ENCODE results near the gene PCDH15. TPM values are rescaled to one million over a fixed set of nuclear protein-coding genes. Genes with fewer than 3 reads are reported as not detected.
"Not testable (repeated sequence)": the region's sequence is repeated elsewhere in the genome, so short reads cannot be mapped to it uniquely, and the experiment has no call there.

The PCDH15 gene
- total RNA-seq, 1 experiment from 2014 or later = 0.59 TPM

DNA sequence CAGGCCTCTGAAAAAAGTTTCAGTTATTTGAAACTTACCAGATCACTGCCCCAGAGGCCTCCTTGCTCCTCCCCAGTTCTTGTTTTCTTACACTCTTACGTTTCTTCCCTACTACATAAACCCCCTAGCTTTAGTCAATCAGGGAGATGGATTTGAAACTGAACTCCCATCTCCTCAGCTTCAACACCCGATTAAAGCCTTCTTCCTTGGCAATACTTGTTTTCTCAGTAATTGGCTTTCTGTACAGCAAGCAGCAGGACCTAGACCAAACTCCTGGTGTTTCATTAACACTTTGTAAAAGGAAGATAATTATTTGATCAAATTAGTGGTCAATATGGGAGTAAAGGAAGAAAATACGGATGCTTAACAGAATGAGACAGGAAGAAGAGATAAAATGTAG, 870.4 kb downstream of the PCDH15 start (continued):
- TF ChIP-seq, protein P1, sequence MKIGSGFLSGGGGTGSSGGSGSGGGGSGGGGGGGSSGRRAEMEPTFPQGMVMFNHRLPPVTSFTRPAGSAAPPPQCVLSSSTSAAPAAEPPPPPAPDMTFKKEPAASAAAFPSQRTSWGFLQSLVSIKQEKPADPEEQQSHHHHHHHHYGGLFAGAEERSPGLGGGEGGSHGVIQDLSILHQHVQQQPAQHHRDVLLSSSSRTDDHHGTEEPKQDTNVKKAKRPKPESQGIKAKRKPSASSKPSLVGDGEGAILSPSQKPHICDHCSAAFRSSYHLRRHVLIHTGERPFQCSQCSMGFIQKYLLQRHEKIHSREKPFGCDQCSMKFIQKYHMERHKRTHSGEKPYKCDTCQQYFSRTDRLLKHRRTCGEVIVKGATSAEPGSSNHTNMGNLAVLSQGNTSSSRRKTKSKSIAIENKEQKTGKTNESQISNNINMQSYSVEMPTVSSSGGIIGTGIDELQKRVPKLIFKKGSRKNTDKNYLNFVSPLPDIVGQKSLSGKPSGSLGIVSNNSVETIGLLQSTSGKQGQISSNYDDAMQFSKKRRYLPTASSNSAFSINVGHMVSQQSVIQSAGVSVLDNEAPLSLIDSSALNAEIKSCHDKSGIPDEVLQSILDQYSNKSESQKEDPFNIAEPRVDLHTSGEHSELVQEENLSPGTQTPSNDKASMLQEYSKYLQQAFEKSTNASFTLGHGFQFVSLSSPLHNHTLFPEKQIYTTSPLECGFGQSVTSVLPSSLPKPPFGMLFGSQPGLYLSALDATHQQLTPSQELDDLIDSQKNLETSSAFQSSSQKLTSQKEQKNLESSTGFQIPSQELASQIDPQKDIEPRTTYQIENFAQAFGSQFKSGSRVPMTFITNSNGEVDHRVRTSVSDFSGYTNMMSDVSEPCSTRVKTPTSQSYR (CRISPR knock-in tag; IDR thresholded peaks at IDR 0.05) = no peak
- TF ChIP-seq JAZF1 (CRISPR knock-in tag; IDR thresholded peaks at IDR 0.05) = no peak
- TF ChIP-seq, protein P2, sequence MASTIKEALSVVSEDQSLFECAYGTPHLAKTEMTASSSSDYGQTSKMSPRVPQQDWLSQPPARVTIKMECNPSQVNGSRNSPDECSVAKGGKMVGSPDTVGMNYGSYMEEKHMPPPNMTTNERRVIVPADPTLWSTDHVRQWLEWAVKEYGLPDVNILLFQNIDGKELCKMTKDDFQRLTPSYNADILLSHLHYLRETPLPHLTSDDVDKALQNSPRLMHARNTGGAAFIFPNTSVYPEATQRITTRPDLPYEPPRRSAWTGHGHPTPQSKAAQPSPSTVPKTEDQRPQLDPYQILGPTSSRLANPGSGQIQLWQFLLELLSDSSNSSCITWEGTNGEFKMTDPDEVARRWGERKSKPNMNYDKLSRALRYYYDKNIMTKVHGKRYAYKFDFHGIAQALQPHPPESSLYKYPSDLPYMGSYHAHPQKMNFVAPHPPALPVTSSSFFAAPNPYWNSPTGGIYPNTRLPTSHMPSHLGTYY (CRISPR knock-in tag; IDR thresholded peaks at IDR 0.05) = no peak
- no peak for TF ChIP-seq PRRX2 (CRISPR knock-in tag; IDR thresholded peaks at IDR 0.05)
- TF ChIP-seq TCF7 (CRISPR knock-in tag; IDR thresholded peaks at IDR 0.05; ENCODE audit: low read depth) = no peak
- no peak for TF ChIP-seq SOX15 (CRISPR knock-in tag; IDR thresholded peaks at IDR 0.05)

DNA sequence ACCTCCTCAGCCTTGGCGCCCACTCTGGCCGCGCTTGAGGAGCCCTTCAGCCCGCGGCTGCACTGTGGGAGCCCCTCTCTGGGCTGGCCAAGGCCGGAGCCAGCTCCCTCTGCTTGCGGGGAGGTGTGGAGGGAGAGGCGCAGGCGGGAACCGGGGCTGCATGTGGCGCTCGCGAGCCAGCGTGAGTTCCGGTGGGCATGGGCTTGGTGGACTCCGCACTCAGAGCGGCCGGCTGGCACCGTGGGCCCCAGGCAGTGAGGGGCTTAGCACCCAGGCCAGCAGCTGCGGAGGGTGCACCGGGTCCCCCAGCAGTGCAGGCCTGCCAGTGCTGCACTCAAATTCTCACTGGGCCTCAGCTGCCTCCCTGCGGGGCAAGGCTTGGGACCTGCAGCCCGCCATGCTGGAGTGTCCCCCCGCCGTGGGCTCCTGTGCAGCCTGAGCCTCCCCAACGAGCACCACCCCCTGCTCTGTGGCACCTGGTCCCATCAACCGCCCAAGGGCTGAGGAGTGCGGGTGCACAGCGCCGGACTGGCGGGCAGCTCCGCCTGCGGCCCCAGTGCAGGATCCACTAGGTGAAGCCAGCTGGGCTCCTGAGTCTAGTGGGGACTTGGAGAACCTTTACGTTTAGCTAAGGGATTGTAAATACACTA, 876.9 kb downstream of the PCDH15 start:
- Mint-ChIP-seq H3K36me3 (peaks cover 23% of the 10 kb centered on the region), H3K9me3 (peaks cover 27% of the 10 kb centered on the region), H3K4me1 (peaks cover 11% of the 10 kb centered on the region)
- CTCF ChIA-PET; H3K27me3 Mint-ChIP-seq (ENCODE audit: low read depth); POLR2A ChIA-PET; ATAC-seq; H3K4me3 Mint-ChIP-seq; H3K27ac Mint-ChIP-seq; DNase-seq (ENCODE audit: low spot score): not testable (repeated sequence)

DNA sequence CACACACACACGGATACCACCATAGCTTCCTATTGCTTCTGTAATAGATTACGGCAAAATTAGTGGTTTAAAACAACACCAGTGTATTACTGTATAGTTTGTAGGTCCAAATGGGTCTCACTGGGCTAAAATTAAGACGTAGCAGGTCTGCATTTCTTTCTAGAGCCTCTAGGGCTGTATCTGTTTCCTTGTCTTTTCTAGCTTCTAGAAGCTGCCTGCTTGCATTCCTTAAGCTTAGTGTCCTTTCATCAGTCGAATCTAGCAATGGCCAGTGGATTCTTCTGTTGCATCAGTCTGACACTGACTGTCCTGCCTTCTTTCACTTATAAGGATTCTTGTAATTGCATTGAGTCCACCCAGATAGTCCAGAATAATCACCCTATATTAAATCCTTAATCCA, 882.3 kb downstream of the PCDH15 start:
- Mint-ChIP-seq H3K27me3 (ENCODE audit: low read depth) (no peaks in the 10 kb centered on the region), H3K27ac (no peak overlapping the region), H3K9me3 (peaks cover 12% of the 10 kb centered on the region), H3K4me3 (no peak overlapping the region), H3K36me3 (peaks cover 10% of the 10 kb centered on the region), H3K4me1 (0 out of 2 replicates have a peak, but pooled peaks cover 3% of the 10 kb centered on the region)
- ATAC-seq (peak; percentile 90), DNase-seq (ENCODE audit: low spot score) (no peak)
- CTCF ChIA-PET = no interaction called here
- POLR2A ChIA-PET = interaction anchor here (0.6 kb wide), 2 partner anchors 11 to 33 kb away, joined by 3 read pairs; no protein-coding TSS in a partner anchor
- TF ChIP-seq, protein P3, sequence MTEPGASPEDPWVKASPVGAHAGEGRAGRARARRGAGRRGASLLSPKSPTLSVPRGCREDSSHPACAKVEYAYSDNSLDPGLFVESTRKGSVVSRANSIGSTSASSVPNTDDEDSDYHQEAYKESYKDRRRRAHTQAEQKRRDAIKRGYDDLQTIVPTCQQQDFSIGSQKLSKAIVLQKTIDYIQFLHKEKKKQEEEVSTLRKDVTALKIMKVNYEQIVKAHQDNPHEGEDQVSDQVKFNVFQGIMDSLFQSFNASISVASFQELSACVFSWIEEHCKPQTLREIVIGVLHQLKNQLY (CRISPR knock-in tag; IDR thresholded peaks at IDR 0.05) = no peak
- TF ChIP-seq, protein P4, sequence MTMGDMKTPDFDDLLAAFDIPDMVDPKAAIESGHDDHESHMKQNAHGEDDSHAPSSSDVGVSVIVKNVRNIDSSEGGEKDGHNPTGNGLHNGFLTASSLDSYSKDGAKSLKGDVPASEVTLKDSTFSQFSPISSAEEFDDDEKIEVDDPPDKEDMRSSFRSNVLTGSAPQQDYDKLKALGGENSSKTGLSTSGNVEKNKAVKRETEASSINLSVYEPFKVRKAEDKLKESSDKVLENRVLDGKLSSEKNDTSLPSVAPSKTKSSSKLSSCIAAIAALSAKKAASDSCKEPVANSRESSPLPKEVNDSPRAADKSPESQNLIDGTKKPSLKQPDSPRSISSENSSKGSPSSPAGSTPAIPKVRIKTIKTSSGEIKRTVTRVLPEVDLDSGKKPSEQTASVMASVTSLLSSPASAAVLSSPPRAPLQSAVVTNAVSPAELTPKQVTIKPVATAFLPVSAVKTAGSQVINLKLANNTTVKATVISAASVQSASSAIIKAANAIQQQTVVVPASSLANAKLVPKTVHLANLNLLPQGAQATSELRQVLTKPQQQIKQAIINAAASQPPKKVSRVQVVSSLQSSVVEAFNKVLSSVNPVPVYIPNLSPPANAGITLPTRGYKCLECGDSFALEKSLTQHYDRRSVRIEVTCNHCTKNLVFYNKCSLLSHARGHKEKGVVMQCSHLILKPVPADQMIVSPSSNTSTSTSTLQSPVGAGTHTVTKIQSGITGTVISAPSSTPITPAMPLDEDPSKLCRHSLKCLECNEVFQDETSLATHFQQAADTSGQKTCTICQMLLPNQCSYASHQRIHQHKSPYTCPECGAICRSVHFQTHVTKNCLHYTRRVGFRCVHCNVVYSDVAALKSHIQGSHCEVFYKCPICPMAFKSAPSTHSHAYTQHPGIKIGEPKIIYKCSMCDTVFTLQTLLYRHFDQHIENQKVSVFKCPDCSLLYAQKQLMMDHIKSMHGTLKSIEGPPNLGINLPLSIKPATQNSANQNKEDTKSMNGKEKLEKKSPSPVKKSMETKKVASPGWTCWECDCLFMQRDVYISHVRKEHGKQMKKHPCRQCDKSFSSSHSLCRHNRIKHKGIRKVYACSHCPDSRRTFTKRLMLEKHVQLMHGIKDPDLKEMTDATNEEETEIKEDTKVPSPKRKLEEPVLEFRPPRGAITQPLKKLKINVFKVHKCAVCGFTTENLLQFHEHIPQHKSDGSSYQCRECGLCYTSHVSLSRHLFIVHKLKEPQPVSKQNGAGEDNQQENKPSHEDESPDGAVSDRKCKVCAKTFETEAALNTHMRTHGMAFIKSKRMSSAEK (CRISPR knock-in tag; IDR thresholded peaks at IDR 0.05; ENCODE audit: borderline replicate concordance) = no peak
- no peak for TF ChIP-seq MXD4 (CRISPR knock-in tag; IDR thresholded peaks at IDR 0.05; ENCODE audit: borderline replicate concordance)
- TF ChIP-seq, protein P5, sequence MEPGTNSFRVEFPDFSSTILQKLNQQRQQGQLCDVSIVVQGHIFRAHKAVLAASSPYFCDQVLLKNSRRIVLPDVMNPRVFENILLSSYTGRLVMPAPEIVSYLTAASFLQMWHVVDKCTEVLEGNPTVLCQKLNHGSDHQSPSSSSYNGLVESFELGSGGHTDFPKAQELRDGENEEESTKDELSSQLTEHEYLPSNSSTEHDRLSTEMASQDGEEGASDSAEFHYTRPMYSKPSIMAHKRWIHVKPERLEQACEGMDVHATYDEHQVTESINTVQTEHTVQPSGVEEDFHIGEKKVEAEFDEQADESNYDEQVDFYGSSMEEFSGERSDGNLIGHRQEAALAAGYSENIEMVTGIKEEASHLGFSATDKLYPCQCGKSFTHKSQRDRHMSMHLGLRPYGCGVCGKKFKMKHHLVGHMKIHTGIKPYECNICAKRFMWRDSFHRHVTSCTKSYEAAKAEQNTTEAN (CRISPR knock-in tag; IDR thresholded peaks at IDR 0.05) = no peak
- TF ChIP-seq ZNF138 (CRISPR knock-in tag; conservative IDR thresholded peaks at IDR 0.05) = no peak
- TF ChIP-seq, protein P6, sequence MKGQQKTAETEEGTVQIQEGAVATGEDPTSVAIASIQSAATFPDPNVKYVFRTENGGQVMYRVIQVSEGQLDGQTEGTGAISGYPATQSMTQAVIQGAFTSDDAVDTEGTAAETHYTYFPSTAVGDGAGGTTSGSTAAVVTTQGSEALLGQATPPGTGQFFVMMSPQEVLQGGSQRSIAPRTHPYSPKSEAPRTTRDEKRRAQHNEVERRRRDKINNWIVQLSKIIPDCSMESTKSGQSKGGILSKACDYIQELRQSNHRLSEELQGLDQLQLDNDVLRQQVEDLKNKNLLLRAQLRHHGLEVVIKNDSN (CRISPR knock-in tag; IDR thresholded peaks at IDR 0.05) = no peak
- TF ChIP-seq ZNF219 (CRISPR knock-in tag; IDR thresholded peaks at IDR 0.05; ENCODE audit: borderline replicate concordance) = no peak
- TF ChIP-seq, protein P7, sequence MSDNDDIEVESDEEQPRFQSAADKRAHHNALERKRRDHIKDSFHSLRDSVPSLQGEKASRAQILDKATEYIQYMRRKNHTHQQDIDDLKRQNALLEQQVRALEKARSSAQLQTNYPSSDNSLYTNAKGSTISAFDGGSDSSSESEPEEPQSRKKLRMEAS (CRISPR knock-in tag; IDR thresholded peaks at IDR 0.05) = no peak
- no peak for TF ChIP-seq TEAD1 (CRISPR knock-in tag; IDR thresholded peaks at IDR 0.05)
- TF ChIP-seq, protein P8, sequence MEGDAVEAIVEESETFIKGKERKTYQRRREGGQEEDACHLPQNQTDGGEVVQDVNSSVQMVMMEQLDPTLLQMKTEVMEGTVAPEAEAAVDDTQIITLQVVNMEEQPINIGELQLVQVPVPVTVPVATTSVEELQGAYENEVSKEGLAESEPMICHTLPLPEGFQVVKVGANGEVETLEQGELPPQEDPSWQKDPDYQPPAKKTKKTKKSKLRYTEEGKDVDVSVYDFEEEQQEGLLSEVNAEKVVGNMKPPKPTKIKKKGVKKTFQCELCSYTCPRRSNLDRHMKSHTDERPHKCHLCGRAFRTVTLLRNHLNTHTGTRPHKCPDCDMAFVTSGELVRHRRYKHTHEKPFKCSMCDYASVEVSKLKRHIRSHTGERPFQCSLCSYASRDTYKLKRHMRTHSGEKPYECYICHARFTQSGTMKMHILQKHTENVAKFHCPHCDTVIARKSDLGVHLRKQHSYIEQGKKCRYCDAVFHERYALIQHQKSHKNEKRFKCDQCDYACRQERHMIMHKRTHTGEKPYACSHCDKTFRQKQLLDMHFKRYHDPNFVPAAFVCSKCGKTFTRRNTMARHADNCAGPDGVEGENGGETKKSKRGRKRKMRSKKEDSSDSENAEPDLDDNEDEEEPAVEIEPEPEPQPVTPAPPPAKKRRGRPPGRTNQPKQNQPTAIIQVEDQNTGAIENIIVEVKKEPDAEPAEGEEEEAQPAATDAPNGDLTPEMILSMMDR (IDR thresholded peaks at IDR 0.05) = no peak
- TF ChIP-seq, protein P9, sequence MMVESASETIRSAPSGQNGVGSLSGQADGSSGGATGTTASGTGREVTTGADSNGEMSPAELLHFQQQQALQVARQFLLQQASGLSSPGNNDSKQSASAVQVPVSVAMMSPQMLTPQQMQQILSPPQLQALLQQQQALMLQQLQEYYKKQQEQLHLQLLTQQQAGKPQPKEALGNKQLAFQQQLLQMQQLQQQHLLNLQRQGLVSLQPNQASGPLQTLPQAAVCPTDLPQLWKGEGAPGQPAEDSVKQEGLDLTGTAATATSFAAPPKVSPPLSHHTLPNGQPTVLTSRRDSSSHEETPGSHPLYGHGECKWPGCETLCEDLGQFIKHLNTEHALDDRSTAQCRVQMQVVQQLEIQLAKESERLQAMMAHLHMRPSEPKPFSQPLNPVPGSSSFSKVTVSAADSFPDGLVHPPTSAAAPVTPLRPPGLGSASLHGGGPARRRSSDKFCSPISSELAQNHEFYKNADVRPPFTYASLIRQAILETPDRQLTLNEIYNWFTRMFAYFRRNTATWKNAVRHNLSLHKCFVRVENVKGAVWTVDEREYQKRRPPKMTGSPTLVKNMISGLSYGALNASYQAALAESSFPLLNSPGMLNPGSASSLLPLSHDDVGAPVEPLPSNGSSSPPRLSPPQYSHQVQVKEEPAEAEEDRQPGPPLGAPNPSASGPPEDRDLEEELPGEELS (CRISPR knock-in tag; IDR thresholded peaks at IDR 0.05) = no peak

All from WTC11 (cell line).